ENCODE data around the gene CDCA4. TPM values are rescaled to one million over a fixed set of nuclear protein-coding genes. Genes with fewer than 3 reads are reported as not detected.

Gene CDCA4
- polyA plus RNA-seq, 1 donor from 2014 or later: 5.4 TPM

DNA sequence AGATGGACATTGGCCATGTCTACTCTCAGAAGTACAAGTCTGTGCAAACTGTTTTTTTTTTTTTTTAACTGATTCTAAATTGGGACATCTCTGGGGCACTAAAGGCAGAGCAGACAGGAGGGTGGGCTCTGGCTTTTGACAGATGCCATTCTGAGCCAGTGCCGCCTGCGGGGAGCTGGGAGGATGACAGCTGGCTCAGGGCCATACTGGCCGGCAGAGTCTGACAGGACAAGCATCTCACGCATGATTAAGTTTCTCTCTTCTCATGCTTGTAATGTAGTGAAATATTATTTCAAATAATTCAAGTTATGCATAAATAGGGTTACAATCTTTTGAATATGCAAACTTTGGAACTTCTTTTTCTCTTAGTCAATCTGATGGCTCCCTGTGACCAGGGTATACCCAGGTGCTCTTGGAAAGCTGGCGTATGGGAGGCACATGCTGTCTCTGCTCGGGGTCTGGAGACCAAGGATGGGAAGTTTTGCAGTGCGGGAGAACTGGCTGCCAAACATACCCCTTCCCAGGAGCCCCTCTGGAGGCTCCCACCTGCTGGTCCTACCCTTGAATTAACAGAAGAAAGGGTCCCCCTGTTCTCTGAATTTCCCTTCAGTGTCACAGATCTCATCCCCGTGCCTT is 7.6 kb downstream of the CDCA4 start:
- H3K4me3 ChIP-seq (ENCODE audit: low read length): no peak overlapping the region
- peaks cover 64% of the 10 kb centered on the region for H3K79me2 ChIP-seq (replicated peaks; ENCODE audit: insufficient read depth, low read length)
- no peaks in the 10 kb centered on the region for H3K27me3 ChIP-seq (ENCODE audit: insufficient read depth, low read depth, low read length)
- H3K27ac ChIP-seq (ENCODE audit: low read length): no peak overlapping the region
- H2AFZ ChIP-seq (ENCODE audit: low read depth, low read length): no peak overlapping the region
- no peaks in the 10 kb centered on the region for H4K20me1 ChIP-seq (ENCODE audit: insufficient read depth)
- TF ChIP-seq, protein P1, sequence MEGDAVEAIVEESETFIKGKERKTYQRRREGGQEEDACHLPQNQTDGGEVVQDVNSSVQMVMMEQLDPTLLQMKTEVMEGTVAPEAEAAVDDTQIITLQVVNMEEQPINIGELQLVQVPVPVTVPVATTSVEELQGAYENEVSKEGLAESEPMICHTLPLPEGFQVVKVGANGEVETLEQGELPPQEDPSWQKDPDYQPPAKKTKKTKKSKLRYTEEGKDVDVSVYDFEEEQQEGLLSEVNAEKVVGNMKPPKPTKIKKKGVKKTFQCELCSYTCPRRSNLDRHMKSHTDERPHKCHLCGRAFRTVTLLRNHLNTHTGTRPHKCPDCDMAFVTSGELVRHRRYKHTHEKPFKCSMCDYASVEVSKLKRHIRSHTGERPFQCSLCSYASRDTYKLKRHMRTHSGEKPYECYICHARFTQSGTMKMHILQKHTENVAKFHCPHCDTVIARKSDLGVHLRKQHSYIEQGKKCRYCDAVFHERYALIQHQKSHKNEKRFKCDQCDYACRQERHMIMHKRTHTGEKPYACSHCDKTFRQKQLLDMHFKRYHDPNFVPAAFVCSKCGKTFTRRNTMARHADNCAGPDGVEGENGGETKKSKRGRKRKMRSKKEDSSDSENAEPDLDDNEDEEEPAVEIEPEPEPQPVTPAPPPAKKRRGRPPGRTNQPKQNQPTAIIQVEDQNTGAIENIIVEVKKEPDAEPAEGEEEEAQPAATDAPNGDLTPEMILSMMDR (IDR thresholded peaks at IDR 0.05; ENCODE audit: poor library complexity, severe bottlenecking): no peak
- no peak for TF ChIP-seq RAD21 (conservative IDR thresholded peaks at IDR 0.05)
- TF ChIP-seq EP300 (conservative IDR thresholded peaks at IDR 0.05; ENCODE audit: poor library complexity, severe bottlenecking): no peak
- no peak for TF ChIP-seq MXI1 (conservative IDR thresholded peaks at IDR 0.05; ENCODE audit: poor library complexity, severe bottlenecking)
- no peak for TF ChIP-seq TAF1 (IDR thresholded peaks at IDR 0.05; ENCODE audit: low read depth)
- no peak for TF ChIP-seq POLR2AphosphoS5 (IDR thresholded peaks at IDR 0.05)
- TF ChIP-seq, protein P2, sequence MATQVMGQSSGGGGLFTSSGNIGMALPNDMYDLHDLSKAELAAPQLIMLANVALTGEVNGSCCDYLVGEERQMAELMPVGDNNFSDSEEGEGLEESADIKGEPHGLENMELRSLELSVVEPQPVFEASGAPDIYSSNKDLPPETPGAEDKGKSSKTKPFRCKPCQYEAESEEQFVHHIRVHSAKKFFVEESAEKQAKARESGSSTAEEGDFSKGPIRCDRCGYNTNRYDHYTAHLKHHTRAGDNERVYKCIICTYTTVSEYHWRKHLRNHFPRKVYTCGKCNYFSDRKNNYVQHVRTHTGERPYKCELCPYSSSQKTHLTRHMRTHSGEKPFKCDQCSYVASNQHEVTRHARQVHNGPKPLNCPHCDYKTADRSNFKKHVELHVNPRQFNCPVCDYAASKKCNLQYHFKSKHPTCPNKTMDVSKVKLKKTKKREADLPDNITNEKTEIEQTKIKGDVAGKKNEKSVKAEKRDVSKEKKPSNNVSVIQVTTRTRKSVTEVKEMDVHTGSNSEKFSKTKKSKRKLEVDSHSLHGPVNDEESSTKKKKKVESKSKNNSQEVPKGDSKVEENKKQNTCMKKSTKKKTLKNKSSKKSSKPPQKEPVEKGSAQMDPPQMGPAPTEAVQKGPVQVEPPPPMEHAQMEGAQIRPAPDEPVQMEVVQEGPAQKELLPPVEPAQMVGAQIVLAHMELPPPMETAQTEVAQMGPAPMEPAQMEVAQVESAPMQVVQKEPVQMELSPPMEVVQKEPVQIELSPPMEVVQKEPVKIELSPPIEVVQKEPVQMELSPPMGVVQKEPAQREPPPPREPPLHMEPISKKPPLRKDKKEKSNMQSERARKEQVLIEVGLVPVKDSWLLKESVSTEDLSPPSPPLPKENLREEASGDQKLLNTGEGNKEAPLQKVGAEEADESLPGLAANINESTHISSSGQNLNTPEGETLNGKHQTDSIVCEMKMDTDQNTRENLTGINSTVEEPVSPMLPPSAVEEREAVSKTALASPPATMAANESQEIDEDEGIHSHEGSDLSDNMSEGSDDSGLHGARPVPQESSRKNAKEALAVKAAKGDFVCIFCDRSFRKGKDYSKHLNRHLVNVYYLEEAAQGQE (IDR thresholded peaks at IDR 0.05; ENCODE audit: borderline replicate concordance): no peak
- TF ChIP-seq SMC3 (conservative IDR thresholded peaks at IDR 0.05; ENCODE audit: poor library complexity): no peak
- no peak for TF ChIP-seq EZH2 (IDR thresholded peaks at IDR 0.05; ENCODE audit: borderline replicate concordance, insufficient read depth, low read length, poor library complexity, severe bottlenecking)
- H3K9ac ChIP-seq (ENCODE audit: low read length): no peak overlapping the region
- no peaks in the 10 kb centered on the region for H3K36me3 ChIP-seq (ENCODE audit: insufficient read depth, low read length)
- H3F3A ChIP-seq (ENCODE audit: insufficient read depth, low read length, poor library complexity, severe bottlenecking): no peaks in the 10 kb centered on the region
- H3K4me2 ChIP-seq (ENCODE audit: low read length): no peak overlapping the region
- H3K9me3 ChIP-seq (ENCODE audit: low read length): no peaks in the 10 kb centered on the region
- H3K9me2 ChIP-seq (ENCODE audit: insufficient read depth, low read length): no peaks in the 10 kb centered on the region

DNA sequence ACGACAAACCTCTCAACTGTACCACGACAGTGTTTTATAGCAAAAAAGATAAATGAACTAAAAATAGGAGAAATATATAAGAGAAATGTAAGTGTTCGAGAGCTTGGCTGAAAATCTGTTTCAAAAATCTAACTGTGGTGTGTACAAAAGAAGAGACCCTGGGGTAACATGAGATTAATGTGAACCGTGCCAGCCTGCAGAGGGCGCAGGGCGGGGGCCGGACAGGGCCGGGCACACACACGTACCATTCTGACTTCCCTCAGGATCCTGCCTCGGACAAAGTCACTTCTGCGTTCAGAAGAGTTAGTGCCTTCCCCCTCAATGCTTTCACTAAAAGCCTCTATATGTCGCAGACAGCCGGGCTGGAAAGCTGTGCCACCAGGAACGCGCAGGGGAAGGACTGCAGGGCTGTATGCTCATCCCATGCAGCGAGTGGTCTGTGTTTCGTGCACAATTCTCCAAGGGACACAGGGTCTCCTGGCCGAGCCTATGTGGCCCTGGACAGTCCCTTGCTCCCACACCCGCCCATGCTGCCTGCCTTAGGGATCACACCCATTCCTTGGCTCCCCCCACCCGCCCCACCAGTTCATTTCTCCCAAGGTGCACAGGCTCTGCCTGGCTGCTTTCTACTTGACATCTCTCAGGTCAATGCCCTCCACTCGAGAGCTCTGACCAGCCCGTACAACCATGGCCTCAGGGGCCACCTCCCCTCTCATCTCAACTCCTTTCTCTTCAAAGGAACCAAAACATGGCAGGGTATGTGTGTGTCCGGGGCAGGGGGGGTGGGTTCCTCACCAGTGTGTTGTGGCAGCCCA is 8.5 kb downstream of the CDCA4 start:
- Histone ChIP-seq H2AFZ (ENCODE audit: low read depth, low read length) (no peak overlapping the region), H3K9ac (ENCODE audit: low read length) (no peak overlapping the region), H3K9me2 (ENCODE audit: insufficient read depth, low read length) (no peaks in the 10 kb centered on the region), H3K4me2 (ENCODE audit: low read length) (no peak overlapping the region), H3K79me2 (replicated peaks; ENCODE audit: insufficient read depth, low read length) (peaks cover 55% of the 10 kb centered on the region), H3K36me3 (ENCODE audit: insufficient read depth, low read length) (no peaks in the 10 kb centered on the region), H3F3A (ENCODE audit: insufficient read depth, low read length, poor library complexity, severe bottlenecking) (no peaks in the 10 kb centered on the region), H3K4me3 (ENCODE audit: low read length) (no peak overlapping the region), H4K20me1 (ENCODE audit: insufficient read depth) (no peaks in the 10 kb centered on the region), H3K27me3 (ENCODE audit: insufficient read depth, low read depth, low read length) (no peaks in the 10 kb centered on the region), H3K27ac (ENCODE audit: low read length) (no peak overlapping the region), H3K9me3 (ENCODE audit: low read length) (no peaks in the 10 kb centered on the region)
- TF ChIP-seq TAF1 (IDR thresholded peaks at IDR 0.05; ENCODE audit: low read depth) (no peak), POLR2AphosphoS5 (IDR thresholded peaks at IDR 0.05) (no peak), EP300 (conservative IDR thresholded peaks at IDR 0.05; ENCODE audit: poor library complexity, severe bottlenecking) (no peak)

Data from neural cell (in vitro differentiated cells).